ENCODE results near the gene TMEM51.
A peak's percentile ranks its signal among the peaks of the same experiment; 100 is the strongest.
"Not testable (repeated sequence)": the region's sequence is repeated elsewhere in the genome, so short reads cannot be mapped to it uniquely, and the experiment has no call there.

Gene TMEM51

DNA sequence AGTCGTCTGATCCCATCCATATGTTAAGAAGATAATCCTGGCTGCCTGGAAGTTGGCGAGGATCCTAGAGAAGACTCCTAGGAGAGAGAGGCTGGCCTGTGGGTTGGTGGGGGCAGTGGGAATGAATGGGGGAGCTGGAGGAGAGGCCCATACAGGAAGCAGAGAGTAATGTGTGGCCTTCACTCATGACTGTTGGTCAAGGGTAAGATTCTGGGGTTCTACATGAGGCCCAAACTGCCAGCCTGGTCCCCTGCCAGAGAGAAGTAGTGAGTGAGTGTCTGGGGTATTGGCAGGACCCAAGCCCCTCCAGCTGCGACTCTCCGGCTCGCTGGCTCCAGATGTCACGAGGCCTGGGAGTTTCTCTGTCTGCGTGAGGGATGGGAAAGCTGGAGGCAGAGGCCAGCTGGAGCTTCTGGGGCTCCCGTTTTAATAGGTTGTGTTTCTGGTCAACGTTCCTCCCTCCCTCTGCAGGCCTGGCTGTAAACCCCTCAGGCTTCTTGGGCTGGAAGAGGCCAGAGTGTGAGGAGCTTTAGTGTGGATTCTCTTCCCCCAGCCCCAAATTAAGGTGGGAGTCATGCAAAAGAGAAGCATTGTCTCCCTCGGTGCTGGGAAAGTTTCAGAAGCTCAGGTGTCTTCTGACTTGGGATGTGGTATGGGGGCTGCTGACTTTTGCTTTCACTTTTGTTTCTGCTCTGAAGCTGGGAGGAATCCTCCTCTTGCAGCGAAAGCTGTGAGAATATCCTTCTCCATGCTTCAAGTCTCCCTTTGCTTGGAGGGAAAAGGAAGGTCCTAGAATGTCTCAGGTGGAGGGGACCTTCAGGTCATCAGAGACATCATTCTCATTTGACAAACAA is 2.6 kb downstream of the TMEM51 start:
- FAIRE-seq: no peak

DNA sequence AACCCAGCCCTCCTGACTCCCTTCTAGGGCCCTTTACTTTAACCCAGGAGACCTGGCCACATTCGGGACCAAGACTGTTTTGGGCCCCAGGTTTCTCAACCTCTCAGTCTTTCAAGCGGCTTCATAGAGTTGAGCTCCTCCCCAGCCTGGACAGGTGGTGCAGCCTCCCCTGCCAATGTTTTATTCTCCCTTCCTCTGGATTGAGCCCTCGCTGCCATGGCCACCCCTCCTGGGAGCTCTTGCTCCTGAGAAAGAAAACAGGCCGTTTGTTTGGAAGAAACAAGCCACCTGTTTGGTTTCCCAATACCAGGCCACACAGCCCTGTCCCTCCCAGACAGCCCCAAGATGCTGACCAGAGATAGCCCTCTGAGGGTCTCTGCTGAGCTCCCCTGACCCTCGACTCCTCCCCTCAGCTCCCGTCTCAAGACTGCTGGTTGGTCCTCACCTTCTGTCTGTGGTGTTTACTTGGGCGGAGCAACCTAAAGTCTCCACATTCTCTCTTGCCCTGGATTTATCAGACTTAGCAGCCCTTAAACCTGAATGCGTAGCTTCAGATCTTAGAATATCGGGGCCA is 3.3 kb downstream of the TMEM51 start:
- no peak for FAIRE-seq

DNA sequence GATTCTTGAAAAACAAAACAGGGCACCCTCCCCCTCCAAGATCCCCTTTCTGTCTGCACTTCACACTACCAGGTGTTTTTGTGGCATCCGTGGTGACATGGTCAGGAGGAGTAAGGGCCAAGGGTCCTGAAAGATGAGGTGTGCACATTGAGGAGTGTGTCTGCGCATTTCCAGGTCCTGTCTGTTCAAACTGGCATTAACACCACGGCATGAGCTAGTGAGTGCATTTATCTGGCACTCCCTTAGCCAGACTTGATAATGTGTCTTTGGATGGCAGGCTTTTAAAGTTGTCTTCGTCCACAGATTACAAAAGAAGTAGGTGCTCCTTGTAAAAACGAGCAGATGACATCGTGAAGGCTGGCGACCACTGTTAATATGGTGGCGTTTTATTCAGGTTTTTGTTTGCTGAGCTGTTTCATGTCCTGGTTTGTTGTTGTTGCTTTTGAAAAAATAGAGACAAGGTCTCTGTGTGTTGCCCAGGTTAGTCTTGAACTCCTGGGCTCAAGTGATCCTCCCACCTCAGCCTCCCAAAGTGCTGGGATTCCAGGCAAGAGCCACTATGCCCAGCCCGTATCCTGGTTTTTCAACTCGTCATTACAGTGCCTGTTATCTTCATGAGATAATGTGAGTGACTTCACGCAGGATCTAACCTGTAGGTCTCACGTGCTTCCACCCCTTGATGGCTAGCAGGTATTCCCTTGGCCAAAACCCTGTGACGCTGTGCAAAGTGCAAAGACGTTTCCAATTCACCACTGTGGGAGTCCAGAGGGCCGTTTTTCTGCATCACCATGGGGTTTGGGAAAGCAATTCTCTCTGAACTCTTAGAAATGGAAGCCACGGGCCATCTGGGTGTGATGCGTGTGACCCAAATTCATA is 4.2 kb downstream of the TMEM51 start:
- FAIRE-seq: no peak

DNA sequence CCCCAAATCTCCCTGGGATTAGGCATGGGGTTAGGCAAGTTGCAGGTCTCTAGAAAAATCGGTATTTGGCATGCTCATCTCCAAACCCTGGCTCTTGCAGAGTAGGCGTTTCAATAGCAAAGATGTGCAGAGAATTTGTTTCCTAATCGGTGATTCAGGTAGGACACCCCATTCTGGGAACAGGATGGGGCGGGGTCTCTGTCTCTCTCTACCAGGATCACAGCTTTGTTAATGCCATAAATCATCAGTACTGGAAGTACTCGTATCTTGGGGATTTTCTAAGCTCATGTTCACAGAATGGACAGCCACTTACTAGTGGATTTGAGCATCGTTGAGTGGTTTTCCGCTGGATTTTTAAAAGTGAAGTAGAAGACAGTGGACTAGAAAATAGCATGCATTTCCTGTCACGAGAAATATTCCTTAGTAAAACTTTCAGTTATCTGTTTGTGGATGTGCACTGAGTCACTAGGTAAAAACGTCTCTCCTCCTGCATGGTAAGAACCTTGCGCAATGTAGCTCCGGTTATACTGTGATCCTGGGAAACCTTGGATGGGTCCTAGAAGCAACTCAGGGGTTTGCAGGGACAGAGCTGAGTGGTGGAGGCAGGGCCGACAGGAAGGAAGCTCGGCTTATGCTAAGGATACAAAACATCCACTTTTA is 5.1 kb downstream of the TMEM51 start:
- FAIRE-seq: no peak

DNA sequence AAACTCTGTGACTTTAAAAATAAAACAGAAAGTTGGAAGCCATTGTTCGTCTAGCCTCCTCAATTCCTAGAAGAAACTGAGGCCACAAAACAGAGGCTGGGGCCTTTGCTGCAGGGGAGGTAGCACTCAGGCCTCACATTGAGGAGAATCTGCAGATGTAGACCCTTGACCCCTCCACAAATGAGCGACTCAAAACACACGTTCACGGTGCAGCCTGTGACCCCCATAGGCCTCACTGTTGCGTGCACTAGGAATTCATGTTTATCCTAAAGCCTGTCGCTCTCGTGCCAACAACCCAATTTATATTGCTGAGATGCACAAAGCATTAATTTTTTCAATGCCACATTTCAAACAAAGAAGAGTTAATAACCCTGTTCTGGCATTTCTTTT is 5.6 kb downstream of the TMEM51 start:
- FAIRE-seq: no peak

DNA sequence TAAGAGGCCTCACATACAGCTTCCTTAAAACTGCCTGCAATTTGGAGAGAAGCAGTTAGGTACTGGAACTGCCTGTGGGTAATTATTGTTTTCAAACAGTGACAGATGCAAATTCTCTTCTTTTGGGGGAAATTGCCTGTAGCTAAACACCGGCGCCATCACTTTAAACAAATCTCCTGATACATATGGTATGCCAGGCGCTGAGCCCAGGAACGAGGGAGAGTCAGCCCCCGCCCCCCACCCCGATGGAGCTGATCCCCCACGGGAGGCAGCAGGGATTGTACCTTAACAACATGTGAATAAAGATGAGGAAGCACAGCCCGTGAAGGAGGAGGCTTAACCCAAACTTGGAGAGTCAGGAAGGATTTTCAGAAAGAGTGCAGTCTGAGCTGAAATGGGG is 7.1 kb downstream of the TMEM51 start:
- no peak for FAIRE-seq

DNA sequence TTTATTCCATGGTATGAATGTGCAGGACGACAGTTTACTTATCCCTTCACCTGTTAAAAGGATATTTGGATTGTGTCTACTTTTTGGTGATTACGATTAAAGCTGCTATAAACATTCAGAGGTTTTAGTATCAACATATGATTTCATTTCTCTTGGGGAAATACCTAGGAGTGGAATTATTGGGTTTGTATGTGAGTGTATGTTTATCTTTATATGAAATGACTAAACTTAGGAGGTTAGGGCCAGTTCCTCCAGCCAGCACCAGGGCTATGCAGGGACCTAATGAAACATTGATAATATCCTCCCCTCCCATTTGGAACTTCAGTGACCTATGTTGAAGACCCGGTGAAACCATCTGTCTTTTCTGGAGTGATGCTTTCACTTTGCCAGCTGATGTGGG is 13.8 kb downstream of the TMEM51 start:
- no peak for FAIRE-seq

DNA sequence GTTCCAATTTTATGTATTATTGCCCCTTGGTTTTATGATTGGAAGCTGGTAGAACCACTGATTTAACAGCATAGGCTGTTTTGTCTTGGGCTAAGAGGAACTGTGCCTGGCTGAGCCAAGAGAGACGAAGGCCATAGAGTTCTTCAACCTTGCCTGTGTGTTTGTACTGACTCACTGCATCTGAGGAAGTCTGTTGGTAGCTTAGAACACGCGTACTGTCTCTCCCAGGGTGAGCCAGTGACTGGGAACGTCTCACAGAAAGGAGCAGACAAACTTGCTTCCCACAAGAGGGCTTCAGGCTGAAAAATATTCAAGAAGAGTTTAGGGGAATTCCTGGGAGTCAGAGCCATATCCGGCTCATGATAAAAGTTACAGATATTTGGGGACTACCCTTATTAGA is 14.9 kb downstream of the TMEM51 start:
- peak; percentile 46 for FAIRE-seq

DNA sequence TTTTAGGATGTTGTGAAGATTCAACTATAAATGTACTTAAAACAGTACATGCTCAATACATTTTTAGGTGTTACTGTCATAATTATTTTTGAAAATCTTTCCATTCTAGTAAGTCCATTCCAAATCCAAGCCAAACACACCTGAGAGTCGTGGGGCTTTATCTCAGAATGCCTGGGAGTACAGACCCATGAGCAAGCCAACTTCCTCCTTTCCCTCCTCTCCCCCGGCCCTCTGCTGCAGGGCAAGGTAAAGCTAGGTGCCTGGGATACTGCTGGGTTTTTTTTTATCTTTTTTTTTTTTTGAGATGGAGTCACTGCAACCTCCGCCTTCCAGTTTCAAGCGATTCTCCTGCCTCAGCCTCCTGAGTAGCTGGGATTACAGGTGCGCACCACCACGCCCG is 16.5 kb downstream of the TMEM51 start:
- no peak for FAIRE-seq

DNA sequence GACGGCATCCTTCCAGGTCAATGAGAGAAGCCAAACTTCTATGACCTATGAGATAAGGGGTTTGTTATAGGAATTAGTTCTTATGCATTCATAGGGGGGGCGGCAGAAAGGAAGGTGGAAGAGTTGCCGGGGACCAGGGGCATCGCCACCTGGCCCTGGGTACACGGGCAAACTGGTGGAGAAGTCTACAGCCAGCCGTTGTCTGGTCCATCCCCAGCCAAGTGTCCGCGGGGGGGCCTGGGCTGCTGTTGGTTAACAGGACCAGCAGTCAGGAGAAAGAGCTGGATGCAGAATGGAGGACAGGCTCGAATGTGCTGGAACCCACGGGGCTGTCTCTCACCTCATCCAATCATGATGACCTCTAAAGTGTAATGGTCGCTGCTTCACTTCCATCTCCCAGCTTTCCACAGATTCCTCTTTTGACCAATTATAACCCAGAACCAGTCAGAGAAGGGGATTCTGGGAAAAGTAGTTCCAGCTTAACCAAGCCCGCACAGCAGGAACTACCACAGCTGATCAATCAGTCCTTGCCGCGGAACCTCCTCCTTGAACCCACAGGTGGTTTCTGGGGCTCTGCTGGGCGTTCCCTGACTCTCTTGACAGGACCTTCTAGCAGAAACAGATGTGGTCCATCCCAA is 17.8 kb downstream of the TMEM51 start:
- peak; percentile 13 for FAIRE-seq

DNA sequence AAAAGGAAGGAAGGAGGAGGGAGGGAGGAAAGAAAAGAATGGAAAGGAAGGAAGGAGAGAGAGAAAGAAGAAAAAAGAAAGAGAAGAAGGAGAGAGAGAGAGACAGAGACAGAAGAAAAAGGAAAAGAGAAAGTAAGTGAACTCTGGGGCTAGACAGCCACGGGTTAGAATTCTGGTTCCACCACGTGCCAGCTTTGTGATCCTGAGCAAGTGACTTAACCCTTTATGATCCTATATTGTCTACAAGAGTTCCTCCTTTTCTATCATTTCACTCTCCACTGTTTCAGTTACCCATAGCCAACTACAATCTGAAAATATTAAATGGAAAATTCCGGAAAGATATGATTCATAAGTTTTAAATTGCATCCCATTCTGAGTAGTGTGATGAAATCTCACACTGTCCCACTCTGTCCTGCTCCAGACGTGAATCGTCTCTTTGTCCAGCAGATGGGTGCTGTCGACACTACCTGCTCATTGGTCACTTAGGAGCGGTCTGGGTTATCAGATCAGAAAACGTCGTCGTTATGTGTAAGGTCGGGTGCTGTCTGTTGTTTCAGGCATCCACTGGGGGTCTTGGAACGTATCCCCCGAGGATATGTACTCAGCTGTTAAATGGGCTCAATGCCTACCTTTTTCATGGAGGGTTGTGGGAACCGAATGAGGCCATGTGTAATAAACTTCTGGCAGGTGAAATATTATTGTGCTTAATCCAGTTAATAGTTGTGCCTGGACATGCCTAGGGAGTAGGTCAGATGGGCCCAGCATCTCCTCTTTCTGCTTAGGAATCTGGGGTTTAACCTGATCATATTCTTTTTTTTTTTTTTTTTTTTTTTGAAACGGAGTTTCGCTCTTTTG is 19.1 kb downstream of the TMEM51 start:
- peak; percentile 91 for FAIRE-seq

DNA sequence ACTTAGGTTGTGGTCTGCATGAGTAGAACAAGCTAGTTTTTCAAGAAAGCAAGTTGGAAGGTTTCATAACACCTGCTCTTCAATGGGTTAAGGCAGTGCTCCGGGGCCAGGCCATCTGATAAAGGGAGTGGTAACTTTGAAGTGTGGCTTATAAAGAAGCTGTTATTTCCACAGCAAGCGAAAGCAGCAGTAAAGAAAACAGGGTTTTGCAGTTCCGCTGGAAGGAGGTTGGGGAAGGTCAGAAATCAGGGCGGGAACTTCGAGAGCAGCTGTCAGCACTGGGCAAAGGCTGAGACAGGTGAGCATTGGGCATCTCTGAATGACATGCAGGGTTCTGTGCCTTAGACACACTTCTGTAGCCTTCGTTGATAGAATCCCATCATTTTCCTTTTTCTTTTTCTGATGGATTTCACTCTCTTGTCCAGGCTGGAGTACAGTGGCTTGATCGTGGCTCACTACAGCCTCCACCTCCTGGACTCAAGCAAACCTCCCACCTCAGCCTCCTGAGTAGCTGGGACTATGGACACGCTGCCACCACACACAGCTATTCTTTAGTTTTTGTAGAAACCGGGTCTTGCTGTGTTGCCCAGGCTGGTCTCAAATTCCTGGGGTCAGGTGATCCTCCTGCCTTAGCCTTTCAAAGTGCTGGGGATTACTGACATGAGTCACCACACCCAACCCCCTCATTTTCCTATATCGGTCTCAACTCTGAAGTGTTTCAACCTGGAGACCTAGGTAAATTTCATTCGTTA is 20.5 kb downstream of the TMEM51 start:
- FAIRE-seq: no peak

DNA sequence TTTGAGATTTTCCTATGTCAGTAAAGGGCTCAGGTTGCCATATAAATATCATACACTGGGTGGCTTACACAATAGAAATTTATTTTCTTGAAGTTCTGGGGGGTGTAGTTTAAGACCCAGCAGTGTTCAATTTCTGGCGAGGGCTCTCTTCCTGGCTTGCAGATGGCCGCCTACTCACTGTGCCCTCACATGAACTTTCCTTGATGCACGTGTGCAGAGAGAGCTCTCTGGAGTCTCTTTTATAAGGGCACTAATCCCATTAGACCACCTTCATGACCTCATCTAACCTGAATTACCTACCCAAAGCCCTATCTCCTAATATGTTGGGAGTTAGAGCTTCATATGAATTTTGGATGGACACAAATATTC is 21.1 kb downstream of the TMEM51 start:
- no peak for FAIRE-seq

DNA sequence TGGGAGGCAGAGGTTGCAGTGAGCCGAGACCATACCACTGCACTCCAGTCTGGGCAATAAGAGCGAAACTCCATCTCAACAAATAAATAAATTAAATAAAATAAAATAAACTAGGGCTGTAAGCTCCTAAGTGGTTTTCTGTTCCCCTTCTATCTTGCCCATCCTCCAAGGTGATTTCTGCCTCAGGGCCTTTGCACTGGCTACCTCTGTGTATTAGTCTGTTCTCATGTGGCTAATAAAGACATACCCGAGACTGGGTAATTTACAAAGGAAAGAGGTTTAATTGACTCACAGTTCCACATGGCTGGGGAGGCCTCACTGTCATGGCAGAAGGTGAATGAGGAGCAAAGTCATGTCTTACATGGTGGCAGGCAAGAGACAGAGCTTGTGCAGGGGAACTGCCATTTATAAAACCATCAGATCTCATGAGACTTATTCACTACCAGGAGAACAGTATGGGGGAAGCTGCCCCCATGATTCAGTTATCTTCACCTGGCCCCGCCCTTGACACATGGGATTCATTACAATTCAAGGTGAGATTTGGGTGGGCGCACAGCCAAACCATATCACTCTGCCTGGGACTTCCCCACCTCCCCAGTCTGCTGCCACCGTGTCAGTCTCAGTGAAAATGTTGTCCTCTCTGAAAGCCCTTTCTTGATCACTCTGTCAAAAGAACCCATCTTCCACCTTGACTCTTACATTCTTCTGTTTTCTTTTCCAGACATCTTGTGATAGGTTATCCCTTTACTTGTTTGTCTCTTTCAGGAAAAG is 22.0 kb downstream of the TMEM51 start:
- not testable (repeated sequence) for FAIRE-seq

DNA sequence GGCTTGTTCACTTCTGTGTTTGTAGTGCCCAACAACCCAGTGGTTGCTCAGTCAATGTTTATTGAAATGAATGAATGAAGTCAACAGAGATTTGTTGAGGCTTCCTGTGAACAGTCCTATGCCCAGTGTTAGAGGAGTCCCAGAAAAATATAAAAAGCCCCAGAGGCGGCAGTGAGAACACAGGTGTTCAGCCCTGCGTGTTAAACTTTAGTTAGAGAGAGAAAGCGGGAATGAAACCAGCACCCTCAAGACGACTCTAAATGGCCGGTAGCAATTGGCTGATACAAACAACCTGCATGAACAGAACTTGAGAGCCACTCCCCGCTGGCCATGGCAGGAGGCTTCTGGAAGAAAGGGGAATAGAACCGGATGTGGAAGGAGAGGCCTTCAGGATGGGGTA is 22.6 kb downstream of the TMEM51 start:
- FAIRE-seq: no peak

DNA sequence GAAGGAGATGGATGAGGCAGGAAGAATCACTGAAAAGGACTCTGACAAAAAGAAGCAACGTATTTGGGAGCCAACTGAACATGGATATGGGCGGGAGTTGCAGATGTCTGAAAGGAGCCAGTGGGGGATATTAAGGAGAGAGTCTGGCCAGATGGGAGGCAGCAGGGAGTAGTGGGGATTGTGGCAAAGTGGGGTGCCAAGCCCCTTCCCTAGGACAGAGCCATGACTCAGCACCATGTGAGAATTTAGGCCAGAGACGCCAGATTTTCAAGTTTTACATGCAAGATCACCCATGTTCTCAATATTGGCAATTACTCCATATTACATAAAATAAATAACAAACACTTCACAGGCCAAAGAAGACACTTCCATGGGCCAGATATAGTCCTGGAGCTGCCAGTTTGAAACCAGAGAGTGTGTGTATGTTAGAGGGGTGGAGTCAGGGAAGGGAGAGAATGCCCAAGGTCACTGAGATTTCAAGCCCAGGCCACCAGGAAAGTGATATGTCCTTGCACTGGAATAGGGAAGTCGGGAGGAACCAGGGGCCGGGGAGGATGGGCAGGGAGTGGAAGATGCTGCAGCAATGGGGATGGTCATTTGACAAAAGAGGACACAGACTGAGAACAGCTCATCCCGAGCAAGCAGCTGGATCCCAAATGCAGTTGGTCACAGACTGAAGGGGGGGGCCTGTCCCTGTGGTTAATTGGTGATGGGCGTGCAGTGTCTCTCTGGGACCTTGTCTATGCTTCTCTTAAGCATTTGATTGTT is 23.5 kb downstream of the TMEM51 start:
- no peak for FAIRE-seq

DNA sequence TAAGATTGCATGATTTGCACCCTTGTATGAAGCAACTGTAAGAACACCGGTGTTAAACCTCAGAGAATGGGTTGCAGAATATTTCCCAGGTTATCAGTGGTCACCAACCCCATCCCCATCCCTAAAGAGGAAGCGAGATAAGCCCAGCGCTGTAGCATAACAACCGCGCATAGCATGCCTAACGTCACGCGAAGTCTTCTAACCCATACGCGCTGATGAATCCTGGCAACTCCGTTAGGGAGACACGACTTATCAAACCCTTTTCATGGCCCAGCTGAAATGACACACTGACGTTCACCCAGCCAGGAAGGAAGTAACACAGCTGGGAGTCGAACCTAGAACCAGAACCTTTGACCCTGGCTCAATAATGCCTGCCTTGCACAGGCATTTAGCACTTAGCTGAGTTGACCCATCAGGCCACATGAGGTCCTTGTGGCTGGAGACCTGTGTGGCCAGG is 24.2 kb downstream of the TMEM51 start:
- no peak for FAIRE-seq

DNA sequence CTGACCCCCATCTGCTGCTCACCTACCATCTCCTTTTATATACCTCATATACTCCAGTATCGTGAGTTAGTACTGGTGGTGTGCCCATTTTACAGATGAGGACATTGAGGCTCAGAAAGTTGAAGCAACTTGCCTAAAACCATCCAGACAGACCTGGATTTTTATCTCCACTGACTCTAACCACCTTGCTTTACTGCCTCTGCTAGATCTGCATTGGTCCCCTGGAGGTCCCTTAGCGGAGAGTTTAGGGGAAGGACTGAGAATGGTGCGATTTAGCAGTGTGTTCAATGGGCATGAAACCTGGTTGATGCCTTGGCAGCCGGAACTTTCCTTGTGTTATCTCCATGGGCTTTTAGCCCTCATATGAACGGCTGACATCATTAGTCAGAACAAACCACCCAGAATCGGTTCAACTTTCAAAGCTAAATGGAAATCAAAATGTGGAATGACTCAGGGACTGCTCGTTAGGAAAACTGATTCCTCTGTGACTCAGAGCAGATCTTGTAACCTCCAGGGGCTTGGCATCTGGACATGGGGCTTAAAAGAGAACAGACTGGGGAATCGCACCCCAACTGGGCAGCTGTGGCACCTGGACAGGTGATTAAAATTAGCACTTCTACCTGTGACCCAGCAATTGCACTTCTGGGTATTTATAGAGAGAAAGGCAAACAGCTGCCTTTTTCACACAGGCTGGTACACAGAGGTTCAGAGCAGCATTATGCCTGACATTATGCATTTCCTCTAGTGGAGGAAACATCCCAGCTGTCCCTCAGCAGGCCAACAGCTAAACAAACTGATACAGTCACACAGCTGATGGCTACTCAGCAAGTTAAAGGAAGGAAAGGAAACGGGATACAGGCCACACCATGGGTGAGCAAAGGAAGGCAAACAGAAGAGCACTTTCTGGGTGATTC is 25.3 kb downstream of the TMEM51 start:
- FAIRE-seq: no peak
